GM12878 (cell line): ENCODE data around the gene VWA3B. TPM values are rescaled to one million over a fixed set of nuclear protein-coding genes. Genes with fewer than 3 reads are reported as not detected.
A peak's percentile ranks its signal among the peaks of the same experiment; 100 is the strongest.

Source experiments
- ATAC-seq: fragments of 200-7000 bp; cut with Tn5 transposase; 3 replicates; pipeline ENCODE4 v1.9.1; 2020; ENCODE audit warnings: mild to moderate bottlenecking, moderate library complexity
- BruUV-seq: library from RNA; stranded (reverse); fragments of 400-500 nt; replicated peaks from 2 replicates; lab custom pipeline; 2021; lab: Mats Ljungman, UMichigan
- CTCF ChIA-PET: fragments of 300-600 bp; sonication (Branson Sonifier 250); formaldehyde crosslinking; extraction: SDS; loops from one replicate; lab custom pipeline; 2021; ENCODE audit warnings: inconsistent platforms; lab: Yijun Ruan, JAX
- POLR2A ChIA-PET: fragments of 350-600 bp; formaldehyde crosslinking; extraction: SDS; loops from one replicate; lab custom pipeline; 2021; ENCODE audit warnings: inconsistent platforms; lab: Charles Lee
- RAD21 ChIA-PET: fragments of 300-600 bp; sonication (Branson Sonifier 250); formaldehyde crosslinking; loops from one replicate; lab custom pipeline; 2023; ENCODE audit warnings: antibody characterized with exemption; ENCODE audit not compliant: unreplicated experiment; lab: Charles Lee
- SMC1A ChIA-PET: fragments of 300-600 bp; sonication (Branson Sonifier 250); formaldehyde crosslinking; loops from one replicate; lab custom pipeline; 2023; ENCODE audit not compliant: unreplicated experiment, uncharacterized antibody; lab: Charles Lee
- DNase-seq: peaks from one replicate; pipeline ENCODE4 v3.0.0-alpha.2; 2011; ENCODE audit warnings: low read depth, low spot score
- FAIRE-seq: peaks from 3 replicates; lab custom pipeline; 2011; peaks lifted over from hg19 to GRCh38; lab: Jason Lieb, UNC
- H2AFZ ChIP-seq: 2 replicates; pipeline ENCODE4 v1.6.0; 2011; ENCODE audit warnings: low read depth, low read length, control low read depth; ENCODE audit not compliant: control insufficient read depth
- H3K27ac ChIP-seq: 2 replicates; pipeline ENCODE4 v1.5.1; 2011; ENCODE audit warnings: control low read depth; ENCODE audit not compliant: control insufficient read depth, insufficient read depth
- H3K27me3 ChIP-seq, 2 experiments: replicated peaks in 1 of 2; 2 replicates each; pipeline versions ENCODE4 v1.6.0 to v1.6.1; 2011; ENCODE audit warnings: low read length in 1 of 2; ENCODE audit not compliant: control insufficient read depth in 2 of 2, insufficient read depth in 2 of 2
- H3K36me3 ChIP-seq, 2 experiments: 2 replicates each; pipeline ENCODE4 v1.5.1; 2011; ENCODE audit warnings: low read length in 1 of 2; ENCODE audit not compliant: control insufficient read depth in 2 of 2, insufficient read depth in 2 of 2
- H3K4me1 ChIP-seq: 2 replicates; pipeline ENCODE4 v1.6.1; 2011; ENCODE audit warnings: mild to moderate bottlenecking, low read length, moderate library complexity, mixed read lengths; ENCODE audit not compliant: control insufficient read depth, insufficient read depth
- H3K4me2 ChIP-seq: 2 replicates; pipeline ENCODE4 v1.6.0; 2011; ENCODE audit warnings: control low read depth; ENCODE audit not compliant: control insufficient read depth, insufficient read depth
- H3K4me3 ChIP-seq: fragments of 200-600 bp; sonication (generic); 2 replicates; pipeline ENCODE4 v1.5.1; 2016
- H3K79me2 ChIP-seq: 2 replicates; pipeline ENCODE4 v1.6.0; 2011; ENCODE audit warnings: low read length; ENCODE audit not compliant: control insufficient read depth, insufficient read depth
- H3K9ac ChIP-seq: 2 replicates; pipeline ENCODE4 v1.8.0; 2011; ENCODE audit warnings: low read length, control low read depth, mixed read lengths; ENCODE audit not compliant: control insufficient read depth, insufficient read depth
- H3K9me3 ChIP-seq: replicated peaks from 3 replicates; pipeline ENCODE4 v1.5.1; 2011; ENCODE audit warnings: mild to moderate bottlenecking, low read length; ENCODE audit not compliant: control insufficient read depth, insufficient read depth
- H4K20me1 ChIP-seq: 2 replicates; pipeline ENCODE4 v1.6.0; 2011; ENCODE audit not compliant: control insufficient read depth, insufficient read depth
- BRCA1 ChIP-seq: IDR thresholded peaks from 2 replicates; pipeline ENCODE4 v1.6.1; 2011; ENCODE audit warnings: low read depth, low read length, improper control_type of control experiment
- CBFB ChIP-seq: IDR thresholded peaks from 2 replicates; pipeline ENCODE4 v1.6.1; 2016; ENCODE audit warnings: antibody characterized with exemption, low read depth
- E2F4 ChIP-seq: IDR thresholded peaks from 2 replicates; pipeline ENCODE4 v1.6.1; 2012; ENCODE audit warnings: low read depth, low read length, improper control_type of control experiment
- EZH2 ChIP-seq: IDR thresholded peaks from 2 replicates; pipeline ENCODE4 v1.6.1; 2012; ENCODE audit warnings: low read depth, mild to moderate bottlenecking, control low read depth, inconsistent platforms, low read length, borderline replicate concordance; ENCODE audit not compliant: control insufficient read depth
- NBN ChIP-seq: fragments of 450-650 bp; IDR thresholded peaks from 2 replicates; pipeline ENCODE4 v1.6.1; 2016
- NFYB ChIP-seq: IDR thresholded peaks from 2 replicates; pipeline ENCODE4 v1.6.1; 2011; ENCODE audit warnings: low read depth, mild to moderate bottlenecking, low read length, improper control_type of control experiment, moderate library complexity; ENCODE audit not compliant: insufficient read depth
- SRF ChIP-seq, 2 experiments: IDR thresholded peaks; 2 replicates each; pipeline ENCODE4 v1.6.1; 2011; ENCODE audit warnings: low read depth in 2 of 2, low read length in 2 of 2, mild to moderate bottlenecking in 1 of 2, moderate library complexity in 1 of 2
- WRNIP1 ChIP-seq: IDR thresholded peaks from 2 replicates; pipeline ENCODE4 v1.6.1; 2011; ENCODE audit warnings: low read depth, low read length, improper control_type of control experiment, borderline replicate concordance
- ZNF592 ChIP-seq: fragments of 450-650 bp; IDR thresholded peaks from 2 replicates; pipeline ENCODE4 v1.6.1; 2017; ENCODE audit warnings: mild to moderate bottlenecking, moderate library complexity
- WGBS: methylation state at CpG from one replicate; pipeline ENCODE4 v1.1.6; 2016; ENCODE audit warnings: low lambda C conversion rate; ENCODE audit not compliant: insufficient replicate concordance, insufficient coverage; ENCODE audit errors: missing lambda C conversion rate; 5-methylcytosine and 5-hydroxymethylcytosine counted together
- in situ Hi-C: fragments of 300-500 bp; cut with MboI; formaldehyde crosslinking; loops from 9 replicates; pipeline ENCODE4 v1.14.3; 2018; ENCODE audit warnings: mixed read lengths
- intact Hi-C: fragments of 100-400 bp; cut with micrococcal nuclease; formaldehyde crosslinking; loops from one replicate; pipeline ENCODE4 v1.14.2; 2022; ENCODE audit not compliant: unreplicated experiment
- polyA plus RNA-seq, 11 experiments: library from polyadenylated mRNA; depleted of rRNA in 4 of 11; unstranded in 6 of 11; stranded (reverse) in 5 of 11; fragments of >200 nt; fragmentation: Nextera tagmentation in 4 of 11; fragmentation: Illumina TruSeq in 1 of 11; extraction: Ambion mirVana in 4 of 11; extraction: Trizol in 1 of 11; gene quantifications; 1 replicate in 1 of 11; 2 replicates in 10 of 11; pipeline versions ENCODE4 v1.2.1 to v1.2.3, GENCODE V29; 2011 to 2016; ENCODE audit warnings: inconsistent platforms in 2 of 11, missing spikeins in 2 of 11, low read depth in 1 of 11
- total RNA-seq, 4 experiments: library from RNA; depleted of rRNA in 3 of 4; stranded (reverse); fragments of >200 nt in 3 of 4; fragmentation: Illumina TruSeq in 1 of 4; extraction: Trizol in 1 of 4; gene quantifications; 2 replicates each; pipeline versions ENCODE4 v1.2.1 to v1.2.3, GENCODE V29; 2013 to 2021

Gene VWA3B
- total and polyA plus RNA-seq, 10 of the 15 experiments (the other 5 are each of a cell fraction or from before 2014, with no cell fraction given), result 0.04 to 0.86 (median 0.19) TPM; not detected in 4

- FAIRE-seq, result peak; percentile 47
- no peak overlapping the region for H3K4me2 ChIP-seq
- no peak for ATAC-seq
- BruUV-seq, result no TSS peak
- no peaks in the 10 kb centered on the region for H3K79me2 ChIP-seq
- DNase-seq, result no peak
- H3K4me3 ChIP-seq, result no peak overlapping the region
- H2AFZ ChIP-seq, result no peak overlapping the region
- CTCF ChIA-PET, result interaction anchor here (0.8 kb wide), 1 partner anchor 8 kb away, joined by 3 read pairs; no protein-coding TSS in a partner anchor
- TF ChIP-seq EZH2, result no peak
- no peaks in the 10 kb centered on the region for H4K20me1 ChIP-seq
- in situ Hi-C loops, result no loop called here
- no peaks in the 10 kb centered on the region for H3K36me3 ChIP-seq
- no peaks in the 10 kb centered on the region for H3K27me3 ChIP-seq
- intact Hi-C loops, result no loop called here
- no peak overlapping the region for H3K27ac ChIP-seq
- WGBS, result 33% methylated on average over 6 of the region's 6 CpGs
- RAD21 ChIA-PET, result interaction anchor here (0.5 to 1.1 kb wide), 3 partner anchors 81 to 451 kb away, joined by 3 read pairs; no protein-coding TSS in a partner anchor
- no peak overlapping the region for H3K9ac ChIP-seq
- POLR2A ChIA-PET, result no interaction called here
- no peaks in the 10 kb centered on the region; the same call in 2 of the 3 replicates for H3K9me3 ChIP-seq
- H3K4me1 ChIP-seq, result no peaks in the 10 kb centered on the region
- SMC1A ChIA-PET, result interaction anchor here (1.5 kb wide), 1 partner anchor 8 kb away, joined by 5 read pairs; no protein-coding TSS in a partner anchor
These were observed 55.3 kb downstream of the VWA3B start for GRCh38 chr2:98142106-98142791.

GRCh38 chr2:98145070-98145469 lies 58.1 kb downstream of the VWA3B start:
- Histone ChIP-seq H3K4me3 (no peak overlapping the region), H3K9ac (no peak overlapping the region), H2AFZ (no peak overlapping the region)
- intact Hi-C loops, result no loop called here
- 1% methylated on average over 3 of the region's 3 CpGs for WGBS
- SMC1A ChIA-PET, result no interaction called here
- no TSS peak for BruUV-seq
- TF ChIP-seq CBFB (no peak), WRNIP1 (no peak), SRF (IDR thresholded peaks at IDR 0.05; ENCODE audit: low read depth in 2 of 2, low read length in 2 of 2) (no peak), ZNF592 (no peak), BRCA1 (no peak), NBN (no peak), NFYB (no peak), E2F4 (no peak)
- TF ChIP-seq, all 136 proteins: peak for 0
- no peaks in the 10 kb centered on the region for H4K20me1 ChIP-seq
- H3K27me3 ChIP-seq, result no peaks in the 10 kb centered on the region
- no peak overlapping the region for H3K27ac ChIP-seq
- FAIRE-seq (no peak), DNase-seq (no peak), ATAC-seq (no peak)
- RAD21 ChIA-PET, result no interaction called here
- no peak overlapping the region for H3K4me2 ChIP-seq
- H3K9me3 ChIP-seq, result no peaks in the 10 kb centered on the region; the same call in 1 of the 3 replicates
- H3K36me3 ChIP-seq, result no peaks in the 10 kb centered on the region
- H3K79me2 ChIP-seq, result no peaks in the 10 kb centered on the region
- in situ Hi-C loops, result no loop called here
- no peaks in the 10 kb centered on the region for H3K4me1 ChIP-seq
- POLR2A ChIA-PET, result no interaction called here
- CTCF ChIA-PET, result interaction anchor here (0.6 kb wide), 1 partner anchor 280 kb away, joined by 4 read pairs; no protein-coding TSS in a partner anchor
